NCI-H1694 (cell line): Measurements from ENCODE around the gene SEMA3F.

Source experiments
- DNase-seq: peaks from one replicate; lab custom pipeline; 2025; lab: John Stamatoyannopoulos, UW

Gene SEMA3F

DNA sequence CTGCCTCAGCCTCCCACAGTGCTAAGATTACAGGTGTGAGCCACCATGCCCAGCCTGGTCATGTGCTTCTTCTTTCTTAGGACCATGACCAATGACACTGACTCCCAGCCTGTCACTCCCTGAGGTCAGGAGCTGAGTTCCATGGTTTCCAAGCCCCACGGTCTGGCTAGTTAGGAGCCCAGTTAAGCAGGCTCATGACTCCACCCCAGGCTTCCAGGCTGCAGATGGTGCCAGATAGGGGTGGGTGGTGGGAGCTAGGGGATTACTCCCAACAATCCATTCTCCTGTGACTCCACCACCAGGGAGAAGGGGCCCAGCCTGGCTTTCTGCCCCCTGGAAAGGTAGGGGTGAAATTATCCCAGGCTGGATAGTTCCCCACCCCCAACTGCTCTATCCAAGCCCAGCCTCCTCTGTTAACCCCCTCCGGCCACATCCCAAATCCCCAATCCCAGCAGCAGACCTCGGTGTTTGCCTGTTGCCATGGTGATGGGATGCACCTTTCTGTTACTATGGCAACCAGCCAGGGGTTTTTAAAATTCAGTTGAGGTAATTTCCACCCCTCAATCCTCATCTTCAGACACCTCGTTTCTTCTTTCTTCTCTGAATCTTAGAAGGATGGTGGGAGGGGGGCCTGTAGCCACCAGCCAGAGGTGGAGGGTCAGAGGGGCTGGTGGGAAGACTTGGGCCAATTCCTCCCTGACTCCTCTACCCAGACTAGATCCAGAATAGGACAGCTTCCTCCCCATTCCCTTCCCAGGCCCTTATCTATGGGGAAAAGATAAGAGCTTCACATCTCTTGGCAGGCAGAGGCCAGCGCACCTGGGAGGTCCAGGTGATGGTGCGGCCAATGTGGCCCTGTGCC is 22.5 kb upstream of the SEMA3F start:
- no peak for DNase-seq

- DNase-seq: no peak
Measured at GRCh38 chr3:50133283-50133615, 21.9 kb upstream of the SEMA3F start.

- no peak for DNase-seq
Measured at GRCh38 chr3:50134367-50134766, 20.8 kb upstream of the SEMA3F start.

DNA sequence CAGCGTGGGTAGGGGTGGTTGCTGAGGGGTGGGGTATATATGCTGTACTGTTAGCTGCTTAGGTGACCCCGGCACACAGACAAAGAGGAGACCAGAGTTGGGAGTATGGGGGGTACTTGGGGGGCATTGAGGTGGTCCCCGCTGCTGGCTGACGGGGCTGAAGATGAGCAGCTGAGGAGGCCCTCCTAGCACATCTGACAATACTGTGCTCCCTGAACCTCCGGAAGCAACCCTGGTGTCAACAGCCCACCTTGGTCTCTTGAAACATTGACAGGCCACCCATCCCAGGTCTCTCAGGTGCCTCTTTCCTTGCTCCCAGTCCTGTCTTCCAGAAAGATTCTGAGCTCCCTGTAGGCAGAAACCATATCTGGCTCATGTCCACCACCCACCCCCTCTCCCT is 19.2 kb upstream of the SEMA3F start:
- no peak for DNase-seq

DNA sequence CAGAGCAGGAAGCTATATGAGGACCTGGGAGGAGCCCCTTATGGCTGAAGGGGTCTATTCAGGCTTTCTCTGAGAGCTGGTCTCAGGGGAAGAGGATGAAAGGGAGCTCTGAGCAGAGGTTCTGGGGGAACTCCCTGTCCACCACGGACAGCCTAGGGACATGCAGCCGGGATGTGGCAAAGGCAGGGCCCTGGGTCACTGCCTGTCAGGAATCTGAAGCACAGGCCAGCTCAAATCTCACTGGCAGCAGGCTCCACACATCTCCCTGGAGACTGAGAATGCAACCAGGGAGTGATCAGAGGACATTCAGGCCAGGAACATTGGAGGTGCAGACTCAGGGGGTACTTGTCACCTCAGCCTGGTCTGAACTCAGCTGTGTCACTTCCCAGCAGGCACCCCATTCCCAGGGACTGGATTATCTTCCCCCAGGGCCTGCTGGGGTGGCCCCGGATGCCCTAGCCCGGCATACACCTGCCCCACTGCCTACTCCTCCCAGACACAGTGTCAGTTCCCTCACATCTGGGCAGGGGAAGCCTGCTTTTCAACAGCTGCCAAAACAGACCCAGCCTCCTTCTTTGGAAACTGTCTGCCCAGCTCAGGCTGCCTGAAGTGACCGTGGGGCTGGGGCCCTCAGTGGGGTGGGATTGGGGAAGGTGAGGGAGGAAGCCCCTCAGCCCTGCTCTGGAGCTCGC is 18.3 kb upstream of the SEMA3F start:
- no peak for DNase-seq

DNA sequence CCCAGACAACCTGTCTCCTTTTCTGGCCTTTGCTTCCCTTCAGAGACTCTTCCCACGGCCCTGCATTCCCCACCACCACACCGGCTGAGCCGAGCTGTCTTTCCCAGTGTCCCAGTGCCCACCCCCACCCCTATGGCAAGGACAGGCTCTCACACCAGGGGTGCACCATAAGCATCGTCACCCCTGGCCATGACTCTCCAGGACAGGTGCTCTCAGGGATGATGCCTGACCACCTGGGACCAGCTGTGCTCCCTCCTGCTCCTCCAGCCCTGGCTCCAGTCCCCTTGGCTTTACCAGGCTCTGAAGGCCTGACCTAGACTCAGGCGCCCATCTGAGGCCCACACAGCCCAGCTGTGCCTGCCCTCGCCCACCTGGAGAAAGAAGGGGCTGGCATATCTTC is 17.6 kb upstream of the SEMA3F start:
- no peak for DNase-seq

- DNase-seq: no peak
Measured at GRCh38 chr3:50138266-50139200, 16.6 kb upstream of the SEMA3F start.

DNA sequence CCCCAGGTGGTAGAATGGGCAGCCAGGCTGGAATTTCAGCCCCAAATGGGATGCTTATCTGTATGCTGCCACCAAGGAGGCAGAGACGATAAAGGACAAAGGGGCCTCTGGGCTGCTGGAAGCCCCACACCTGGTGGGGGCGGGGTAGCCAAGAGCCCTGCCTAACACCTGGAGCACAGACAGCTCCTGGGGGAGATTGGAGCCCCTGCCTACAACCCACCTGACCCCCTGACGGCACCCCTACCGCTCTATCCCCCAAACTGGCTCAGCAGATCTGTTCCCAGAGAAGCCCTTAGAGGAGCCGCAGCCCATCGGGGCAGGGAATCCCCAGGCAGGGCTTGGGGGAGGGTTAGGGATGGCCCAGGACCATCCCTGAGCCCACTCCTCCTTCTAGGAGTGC is 15.8 kb upstream of the SEMA3F start:
- DNase-seq: no peak

GRCh38 chr3:50139718-50140423 is 15.3 kb upstream of the SEMA3F start:
- no peak for DNase-seq

- no peak for DNase-seq
Measured at GRCh38 chr3:50140990-50141389, 14.1 kb upstream of the SEMA3F start.

DNA sequence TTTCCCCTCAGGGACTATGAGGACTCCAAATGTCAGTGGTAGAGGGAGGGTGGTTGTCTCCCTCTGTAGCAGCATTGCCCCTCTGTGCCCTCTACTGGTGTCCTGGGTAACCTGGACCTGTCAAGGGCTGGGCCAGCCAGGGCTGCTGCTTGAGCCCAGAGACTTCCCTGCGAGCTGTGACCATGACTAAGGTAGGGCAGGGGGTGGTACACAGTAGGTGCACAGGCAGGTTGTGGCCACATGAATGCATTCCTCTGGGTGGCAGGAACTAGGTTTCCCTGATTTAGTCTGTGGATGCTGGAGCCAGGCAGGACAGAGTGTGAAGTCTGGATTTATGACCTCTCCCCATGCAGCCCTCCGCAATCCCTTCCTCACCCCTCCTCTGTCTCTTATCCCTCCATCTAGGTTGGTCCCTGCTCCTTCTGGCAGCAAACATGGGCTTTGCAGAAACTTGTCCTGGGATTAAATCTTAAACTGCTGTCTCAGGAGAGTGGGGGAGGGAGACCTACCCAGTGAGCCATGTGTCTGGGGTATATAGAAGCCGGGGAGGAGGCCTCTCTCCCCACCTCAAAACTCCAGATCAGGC is 8.7 kb upstream of the SEMA3F start:
- no peak for DNase-seq

DNA sequence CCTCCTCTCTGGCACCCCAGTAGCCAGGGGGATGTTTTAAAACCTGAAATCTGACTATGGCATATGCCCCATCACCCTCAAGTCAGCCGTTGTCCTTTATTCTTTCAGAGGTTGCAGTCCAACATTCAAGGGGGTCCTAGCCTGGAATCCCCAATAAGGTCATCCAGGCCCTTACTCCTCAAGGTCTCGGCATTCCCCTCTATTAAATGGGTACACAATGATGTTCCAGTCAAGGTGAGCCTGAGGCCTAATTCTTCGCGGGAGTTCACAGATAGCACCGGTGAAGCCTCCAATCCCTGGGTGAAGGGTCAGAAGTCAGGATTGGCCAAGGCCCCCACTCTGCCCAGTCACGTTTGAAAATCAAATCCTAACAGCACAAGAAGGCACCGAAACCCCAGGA is 8.1 kb upstream of the SEMA3F start:
- DNase-seq: no peak

GRCh38 chr3:50147447-50147846 is 7.7 kb upstream of the SEMA3F start:
- DNase-seq: no peak

DNA sequence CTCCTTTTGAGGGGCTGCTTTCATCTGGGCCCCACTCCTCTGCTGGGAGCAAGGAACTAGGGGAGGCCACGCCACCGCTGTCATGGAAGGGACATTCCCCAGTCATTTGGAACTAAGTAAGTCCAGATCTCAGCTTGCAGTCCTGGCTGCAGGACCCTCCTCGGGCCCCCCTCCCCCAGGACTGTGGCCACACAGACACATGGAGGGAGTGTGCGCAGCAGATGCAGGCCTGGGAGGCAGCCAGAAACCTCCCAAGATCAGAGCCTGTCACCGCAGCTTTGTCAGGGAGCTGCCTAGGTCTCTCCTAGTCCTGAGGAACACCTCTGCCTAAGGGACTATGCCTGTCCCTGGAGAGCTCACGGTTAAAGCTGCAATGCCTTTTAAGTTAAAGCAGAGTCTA is 7.3 kb upstream of the SEMA3F start:
- no peak for DNase-seq

DNA sequence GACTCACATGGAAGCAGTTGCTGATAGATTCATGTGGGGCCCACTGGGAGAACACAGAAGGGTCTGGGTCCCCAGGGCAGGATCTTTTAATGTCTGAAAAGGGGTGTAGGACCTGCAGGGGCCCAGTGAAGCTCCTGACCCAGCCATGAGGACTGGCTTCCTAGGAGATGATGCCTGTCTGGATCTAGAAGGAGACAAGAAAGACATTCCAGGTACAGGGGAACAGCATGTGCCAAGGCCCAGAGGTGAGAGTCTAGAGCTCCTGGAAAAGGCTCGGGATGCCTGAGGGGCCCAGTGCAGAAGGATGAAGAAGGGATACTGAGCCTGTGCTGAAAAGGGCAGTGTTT is 4.7 kb upstream of the SEMA3F start:
- DNase-seq: no peak

GRCh38 chr3:50150863-50151686 is 4.0 kb upstream of the SEMA3F start:
- DNase-seq: no peak

- no peak for DNase-seq
Measured at GRCh38 chr3:50151728-50152127, 3.4 kb upstream of the SEMA3F start.

DNA sequence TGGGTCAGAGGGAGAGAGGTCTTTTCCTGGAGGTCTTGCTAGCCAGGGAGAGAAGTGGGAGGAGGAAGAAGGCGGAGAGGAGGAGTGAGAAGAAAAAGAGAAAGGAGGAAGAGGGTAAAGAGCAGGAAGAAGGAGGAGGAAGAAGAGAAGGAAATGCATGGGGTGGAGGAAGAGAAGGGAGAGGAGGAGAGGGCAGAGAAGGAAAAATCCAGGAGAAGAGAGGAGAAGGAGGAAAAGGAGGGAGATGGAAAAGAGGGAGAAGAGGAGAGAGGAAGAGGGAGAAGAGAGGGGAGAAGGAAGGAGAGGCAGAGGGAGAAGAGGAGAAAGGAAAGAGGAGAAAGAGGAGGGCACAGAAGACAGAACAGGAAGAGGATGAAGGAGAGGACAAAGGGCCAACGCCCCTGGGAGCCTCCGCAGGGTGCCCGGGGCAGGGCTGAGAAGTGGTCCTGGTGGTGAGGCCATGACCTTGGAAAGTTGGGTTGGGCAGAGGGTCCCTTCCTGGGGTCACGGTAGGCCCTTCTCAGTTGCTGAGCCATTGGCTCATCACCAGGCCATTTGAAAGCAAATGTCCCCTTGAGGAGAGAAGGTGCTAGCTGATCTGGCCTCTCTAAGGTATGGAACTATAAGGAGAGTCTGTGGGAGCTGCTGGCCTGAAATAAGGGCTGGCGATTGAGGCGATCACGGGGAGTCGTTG is 1.2 kb upstream of the SEMA3F start:
- DNase-seq: no peak

GRCh38 chr3:50154476-50154839 is 666 bp upstream of the SEMA3F start:
- DNase-seq: no peak

DNA sequence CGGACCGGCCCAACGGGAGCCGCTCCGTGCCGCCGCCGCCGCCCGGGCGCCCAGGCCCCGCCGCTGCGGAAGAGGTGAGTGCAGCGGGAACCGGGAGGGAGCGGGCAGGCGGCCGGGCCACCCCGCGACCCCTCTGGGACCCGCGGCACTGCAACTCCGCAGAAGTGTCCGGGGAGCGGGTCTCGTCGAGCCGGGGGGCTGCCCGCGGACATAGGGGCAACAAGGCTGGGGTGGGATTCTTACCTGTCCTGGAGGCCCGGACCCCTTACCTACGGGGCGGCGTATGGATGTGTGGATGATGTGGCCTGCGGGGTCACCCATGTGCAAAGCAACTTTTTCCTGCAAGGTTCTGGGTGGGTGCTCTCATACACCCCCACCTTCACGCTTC is 361 bp downstream of the SEMA3F start:
- DNase-seq: no peak
